Measurements from ENCODE around the gene QRFPR.
"Not testable (repeated sequence)": the region's sequence is repeated elsewhere in the genome, so short reads cannot be mapped to it uniquely, and the experiment has no call there.

The QRFPR gene

GRCh38 chr4:121380776-121381462 is at the start of gene QRFPR:
QRFPR (minus strand) TSS chr4:121381018; CDS start chr4:121380647, 371 bp downstream.
- DNase-seq (ENCODE audit: low read depth): no peak

GRCh38 chr4:121428721-121429120 is 47.9 kb upstream of the QRFPR start:
- no peak for DNase-seq (ENCODE audit: low read depth)

- DNase-seq (ENCODE audit: low read depth): no peak
Observed at GRCh38 chr4:121421594-121421993, 40.8 kb upstream of the QRFPR start.

GRCh38 chr4:121411151-121411744 is 30.4 kb upstream of the QRFPR start:
- DNase-seq (ENCODE audit: low read depth): no peak

DNA sequence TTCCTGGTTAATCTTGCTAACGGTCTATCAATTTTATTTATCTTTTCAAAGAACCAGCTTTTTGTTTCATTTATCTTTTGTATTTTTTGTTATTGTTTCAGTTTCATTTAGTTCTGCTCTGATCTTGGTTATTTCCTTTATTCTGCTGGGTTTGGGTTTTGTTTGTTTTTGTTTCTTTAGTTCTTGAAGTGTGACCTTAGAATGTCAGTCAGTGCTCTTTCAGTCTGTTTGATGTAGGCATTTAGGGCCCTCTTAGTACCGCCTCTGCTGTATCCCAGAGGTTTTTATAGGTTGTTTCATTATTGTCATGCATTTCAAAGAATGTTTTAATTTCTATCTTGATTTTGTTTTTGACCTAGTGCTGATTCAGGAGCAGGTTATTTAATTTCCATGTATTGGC is 27.7 kb upstream of the QRFPR start:
- not testable (repeated sequence) for DNase-seq (ENCODE audit: low read depth)

- DNase-seq (ENCODE audit: low read depth): no peak
Observed at GRCh38 chr4:121400632-121401031, 19.8 kb upstream of the QRFPR start.

DNA sequence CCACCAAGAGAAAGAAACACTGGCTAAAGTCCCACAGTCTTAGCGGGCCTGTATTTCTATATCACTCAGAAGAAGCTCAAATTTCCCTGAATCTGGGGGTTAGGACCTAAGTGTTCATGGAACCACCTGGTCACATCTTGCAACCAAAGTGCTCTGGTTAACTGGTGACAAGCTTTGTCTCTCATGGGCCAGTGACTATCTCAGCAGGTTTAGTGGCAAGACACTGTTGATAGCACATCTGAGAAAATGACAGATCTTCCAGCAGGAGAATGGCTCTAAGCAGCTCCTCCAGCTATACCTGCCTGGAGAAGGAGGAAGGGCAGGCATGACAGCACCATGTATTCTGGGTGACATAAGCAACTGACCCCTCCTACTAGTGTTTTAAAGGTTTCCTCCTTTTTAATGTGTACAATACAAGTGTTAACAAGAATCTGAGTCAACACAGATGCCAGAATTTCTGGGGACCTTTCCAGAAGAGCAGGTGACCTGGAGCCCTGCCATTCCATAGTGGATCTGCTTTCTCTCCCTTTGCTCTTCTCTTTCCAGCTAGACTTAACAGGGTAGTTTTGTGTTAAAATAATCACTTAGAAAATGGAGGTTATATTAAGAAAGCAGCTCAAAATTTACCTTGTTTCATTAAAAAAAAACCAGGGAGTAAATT is 17.3 kb upstream of the QRFPR start:
- DNase-seq (ENCODE audit: low read depth): no peak

DNA sequence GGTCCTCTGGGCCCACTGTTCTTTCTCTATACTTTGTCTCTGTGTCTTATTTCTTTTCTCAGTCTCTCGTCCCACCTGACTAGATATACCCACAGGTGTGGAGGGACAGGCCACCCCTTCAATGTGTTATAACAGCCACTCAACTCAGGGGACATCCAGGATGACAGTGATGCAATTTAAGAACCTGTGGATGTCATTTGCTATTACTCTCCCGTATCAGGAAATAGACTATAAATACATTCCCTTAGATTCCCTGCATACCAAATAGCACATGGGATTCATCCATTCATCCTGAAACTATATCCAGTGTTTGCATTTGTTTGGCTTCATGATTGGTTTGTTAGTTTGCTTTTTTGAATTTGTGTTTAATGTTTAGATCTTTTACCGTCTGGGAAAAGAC is 16.6 kb upstream of the QRFPR start:
- no peak for DNase-seq (ENCODE audit: low read depth)

GRCh38 chr4:121392426-121393086 is 11.7 kb upstream of the QRFPR start:
- no peak for DNase-seq (ENCODE audit: low read depth)

DNA sequence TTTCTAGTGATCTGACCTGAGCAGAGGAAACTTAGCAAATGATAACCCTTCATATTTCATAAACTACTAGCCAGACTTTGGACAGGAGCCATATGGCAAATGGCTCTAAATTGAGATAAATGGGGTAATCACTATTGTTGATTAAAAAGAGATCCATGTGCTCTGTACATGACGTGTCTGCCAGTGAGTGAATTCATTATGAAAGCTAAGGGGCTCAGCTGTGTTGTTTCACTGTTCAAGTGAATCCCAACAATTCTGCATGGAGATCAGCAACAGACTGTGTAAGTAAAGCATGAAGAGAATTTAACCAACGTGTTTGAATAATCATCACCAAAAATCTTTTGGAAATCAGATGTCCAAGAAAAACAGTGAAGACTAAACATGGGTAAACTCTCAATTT is 9.5 kb upstream of the QRFPR start:
- no peak for DNase-seq (ENCODE audit: low read depth)

DNA sequence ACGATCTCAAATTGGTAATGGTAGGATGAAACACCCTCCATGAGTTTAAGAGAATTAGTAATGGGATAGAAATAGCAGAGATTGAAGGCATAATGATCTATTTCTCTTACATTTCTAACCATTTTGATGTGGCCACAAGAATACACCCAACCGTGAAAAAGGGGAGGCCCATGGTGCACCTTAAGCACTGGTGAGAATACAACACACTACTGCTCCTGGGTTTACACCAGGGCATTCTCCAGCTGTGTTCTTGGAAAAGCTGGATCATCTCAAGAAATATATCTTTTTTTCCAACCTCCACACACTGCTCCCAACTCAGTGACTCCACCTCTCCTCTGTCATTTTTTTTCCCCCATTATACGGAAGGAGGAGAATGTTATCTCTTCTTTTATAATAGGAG is 1.5 kb downstream of the QRFPR start:
- DNase-seq (ENCODE audit: low read depth): no peak

DNA sequence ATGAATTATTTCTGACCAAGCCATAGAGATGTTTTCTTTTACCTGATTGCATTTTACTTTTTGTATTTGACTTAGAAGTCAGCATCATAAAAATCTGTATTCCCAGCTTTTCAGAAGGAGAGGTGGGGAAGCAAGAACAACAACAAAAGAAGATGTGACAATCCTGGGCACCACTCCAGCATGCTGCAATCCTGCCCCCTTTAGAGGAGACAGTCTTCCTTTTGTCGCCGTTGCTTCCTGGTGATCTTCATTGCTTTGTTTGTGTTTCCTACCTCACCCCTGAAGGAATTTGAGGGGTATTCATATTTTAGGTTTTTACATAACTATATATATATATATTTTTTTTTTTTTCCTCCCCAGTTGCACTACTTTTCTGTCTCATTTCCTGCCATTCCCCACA is 3.7 kb downstream of the QRFPR start:
- DNase-seq (ENCODE audit: low read depth): no peak

GRCh38 chr4:121376556-121376955 is 4.3 kb downstream of the QRFPR start:
- DNase-seq (ENCODE audit: low read depth): no peak

- no peak for DNase-seq (ENCODE audit: low read depth)
Observed at GRCh38 chr4:121376097-121376496, 4.7 kb downstream of the QRFPR start.

- no peak for DNase-seq (ENCODE audit: low read depth)
Observed at GRCh38 chr4:121375262-121375661, 5.6 kb downstream of the QRFPR start.

- no peak for DNase-seq (ENCODE audit: low read depth)
Observed at GRCh38 chr4:121373841-121374240, 7.0 kb downstream of the QRFPR start.

- peak; percentile 6 for DNase-seq (ENCODE audit: low read depth)
Observed at GRCh38 chr4:121370729-121371325, 10.0 kb downstream of the QRFPR start.

DNA sequence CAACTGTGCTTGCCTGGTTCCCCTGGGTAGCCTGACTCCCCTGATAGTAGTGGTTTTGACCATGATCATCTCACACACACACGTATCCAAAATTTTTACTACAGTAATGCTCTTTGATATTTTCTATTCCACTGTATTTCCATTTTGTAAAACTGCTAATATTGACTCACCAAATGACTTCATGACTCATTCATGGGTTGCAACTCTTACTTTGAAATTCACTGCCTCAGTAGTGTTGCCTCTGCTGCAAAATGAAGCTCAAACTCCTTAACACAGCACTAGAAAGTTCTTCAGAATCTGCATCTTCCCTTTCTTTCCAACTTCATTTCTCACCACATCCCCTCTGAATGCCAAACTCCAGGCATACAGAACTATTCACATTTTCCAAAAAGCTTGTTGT is 20.3 kb downstream of the QRFPR start:
- DNase-seq (ENCODE audit: low read depth): no peak

- no peak for DNase-seq (ENCODE audit: low read depth)
Observed at GRCh38 chr4:121358473-121358872, 22.3 kb downstream of the QRFPR start.

DNA sequence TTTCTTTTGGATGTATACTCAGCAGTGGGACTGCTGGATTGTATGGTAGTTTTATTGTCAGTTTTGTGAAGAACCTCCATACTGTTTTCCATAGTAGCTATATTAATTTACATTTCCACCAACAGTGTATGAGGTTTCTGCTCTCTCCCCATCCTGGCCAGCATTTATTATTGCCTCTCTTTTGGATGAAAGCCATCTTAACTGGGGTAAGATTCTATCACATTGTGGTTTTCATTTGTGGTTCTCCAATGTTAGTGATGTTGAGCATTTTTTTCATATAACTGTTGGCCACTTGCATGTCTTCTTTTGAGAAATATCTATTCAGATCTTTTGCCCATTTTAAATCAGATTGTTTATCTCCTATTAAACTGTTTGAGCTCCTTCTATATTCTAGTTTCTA is 27.6 kb downstream of the QRFPR start:
- DNase-seq (ENCODE audit: low read depth): no peak

DNA sequence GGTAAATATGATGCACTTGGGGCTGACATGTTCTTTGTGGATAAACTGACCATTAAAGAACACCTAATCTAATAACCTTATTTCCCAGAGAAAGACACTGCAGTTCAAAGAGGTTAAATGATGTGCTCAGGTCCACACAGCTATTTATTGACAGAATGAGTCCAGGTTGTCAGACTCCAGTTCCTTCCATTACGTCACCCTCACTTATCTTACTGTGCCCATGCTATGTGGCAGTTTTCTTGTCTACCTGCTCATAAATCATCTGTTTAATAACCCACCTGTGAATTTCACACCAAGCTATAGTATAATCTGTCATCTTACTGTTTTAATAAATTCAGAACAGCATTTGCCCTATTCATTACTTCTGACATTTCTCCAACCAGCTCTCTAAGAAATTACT is 36.7 kb downstream of the QRFPR start:
- no peak for DNase-seq (ENCODE audit: low read depth)

- DNase-seq (ENCODE audit: low read depth): no peak
Observed at GRCh38 chr4:121340247-121340646, 40.6 kb downstream of the QRFPR start.

GRCh38 chr4:121339824-121340223 is 41.0 kb downstream of the QRFPR start:
- DNase-seq (ENCODE audit: low read depth): no peak

Measured in stimulated activated CD8-positive, alpha-beta memory T cell treated with anti-CD3 and anti-CD28 coated beads, Interleukin-7, amount 100 ng/mL, for 24 hours (primary cell).